HG02840 (cell line): Measurements from ENCODE around the gene GALNT17.
"Not testable (repeated sequence)": the region's sequence is repeated elsewhere in the genome, so short reads cannot be mapped to it uniquely, and the experiment has no call there.

ENCODE experiments used
- ATAC-seq: cut with Tn5 transposase; IDR thresholded peaks from one replicate; pipeline ENCODE4 v1.9.1; 2021; ENCODE audit warnings: mild to moderate bottlenecking, moderate library complexity, moderate number of reproducible peaks; ENCODE audit not compliant: unreplicated experiment, low FRiP score

The GALNT17 gene

DNA sequence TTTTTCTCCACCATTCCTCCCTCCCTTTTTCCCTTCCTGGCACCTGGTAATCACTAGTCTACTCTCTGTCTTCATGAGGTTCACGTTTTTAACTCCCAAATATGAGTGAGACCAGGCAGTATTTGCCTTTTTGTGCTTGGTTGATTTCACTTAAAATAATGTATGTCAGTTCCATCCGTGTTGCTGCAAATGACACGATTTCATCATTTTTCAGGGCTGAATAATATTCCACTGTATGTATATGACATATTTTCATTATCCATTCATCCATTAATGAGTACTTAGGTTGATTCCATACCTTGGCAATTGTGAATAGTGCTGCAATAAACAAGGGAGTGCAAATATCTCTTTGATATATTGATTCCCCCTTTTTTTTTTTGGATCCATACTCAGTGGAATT lies 25.8 kb downstream of the GALNT17 start:
- ATAC-seq: no peak

DNA sequence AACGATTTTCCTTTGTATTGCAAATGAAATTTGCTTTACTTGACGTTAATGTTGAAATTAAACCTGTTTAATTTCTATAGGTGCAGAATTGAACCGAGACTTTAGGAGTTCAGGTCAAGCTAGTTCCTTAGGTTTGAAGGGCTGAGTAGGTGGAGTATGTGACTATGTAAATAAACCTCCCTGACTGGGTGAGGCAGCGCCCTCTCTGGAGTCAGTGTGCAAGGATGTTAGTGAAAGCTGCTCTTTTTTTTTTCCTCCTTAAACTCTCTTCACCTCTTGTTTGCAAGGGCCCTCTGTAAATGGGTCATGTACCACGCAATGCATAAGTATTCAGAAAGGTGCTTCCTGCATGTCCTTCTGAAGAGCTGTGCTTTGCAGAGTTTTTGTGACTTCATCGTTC lies 33.8 kb downstream of the GALNT17 start:
- ATAC-seq: no peak

GRCh38 chr7:71171476-71171875 lies 39.5 kb downstream of the GALNT17 start:
- no peak for ATAC-seq

DNA sequence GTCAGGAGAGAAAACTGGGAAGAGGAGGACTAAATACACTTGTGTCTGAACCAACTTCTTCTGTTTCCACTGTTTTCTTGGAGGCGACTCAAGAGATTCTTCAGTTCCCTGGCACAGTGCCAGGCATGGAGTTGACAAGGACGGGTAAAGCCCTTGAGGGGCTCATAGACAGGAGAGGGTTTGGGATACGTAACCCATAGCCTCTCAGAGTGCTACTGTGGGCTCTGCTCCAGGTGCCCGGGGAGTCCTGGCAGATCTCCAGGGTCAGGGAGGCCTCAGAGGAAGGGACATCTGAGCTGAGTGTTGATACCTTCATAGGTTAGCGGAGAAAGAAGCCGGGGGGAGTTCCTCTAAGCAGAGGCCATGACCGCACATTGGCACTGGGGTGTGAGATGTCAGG lies 42.0 kb downstream of the GALNT17 start:
- no peak for ATAC-seq

- ATAC-seq: no peak
Observed at GRCh38 chr7:71182438-71182935, 50.5 kb downstream of the GALNT17 start.

DNA sequence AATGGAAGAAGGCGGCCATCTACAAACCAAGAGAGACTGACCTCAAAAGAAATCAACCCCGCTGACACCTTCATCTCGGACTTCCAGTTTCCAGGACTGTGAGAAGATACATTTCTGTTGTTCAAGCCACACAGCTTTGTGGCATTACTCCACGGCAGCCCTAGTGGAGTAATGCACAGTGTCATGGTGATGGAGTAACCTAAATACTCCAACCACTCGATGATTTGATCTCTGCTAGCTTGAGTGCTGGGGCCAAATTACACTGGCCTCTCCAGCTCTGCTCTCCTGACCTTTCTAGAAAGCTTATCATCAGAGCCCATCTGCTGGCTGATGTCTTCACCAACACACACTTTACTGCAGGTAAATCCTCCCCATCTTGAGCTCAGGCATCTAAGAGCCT lies 52.2 kb downstream of the GALNT17 start:
- ATAC-seq: no peak

- no peak for ATAC-seq
Observed at GRCh38 chr7:71184609-71185008, 52.7 kb downstream of the GALNT17 start.

DNA sequence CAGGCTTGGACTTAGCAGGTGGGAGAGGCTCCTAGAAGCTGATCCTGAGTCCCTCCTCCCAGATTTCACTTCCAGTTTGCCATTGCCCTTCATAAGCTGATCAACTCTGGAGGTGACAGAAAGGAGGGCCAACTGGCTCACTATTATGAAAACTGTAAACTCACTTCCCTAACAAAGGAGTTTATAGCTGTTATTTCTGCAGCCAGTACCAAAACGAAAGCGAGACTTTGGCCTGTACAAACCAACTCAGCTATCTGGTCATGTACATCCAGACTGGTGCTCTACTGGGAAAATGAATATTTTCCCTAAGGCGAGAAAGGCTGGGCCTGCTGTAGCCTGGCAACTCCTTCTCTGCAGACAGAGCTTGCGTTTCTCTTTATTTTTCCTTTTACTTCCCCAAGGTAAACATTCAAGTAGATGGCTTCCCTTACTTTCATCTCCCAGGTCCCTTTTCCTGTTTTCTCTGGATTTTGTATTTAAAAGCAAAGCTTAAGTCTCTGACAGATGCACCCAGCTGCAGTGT lies 54.7 kb downstream of the GALNT17 start:
- ATAC-seq: no peak

DNA sequence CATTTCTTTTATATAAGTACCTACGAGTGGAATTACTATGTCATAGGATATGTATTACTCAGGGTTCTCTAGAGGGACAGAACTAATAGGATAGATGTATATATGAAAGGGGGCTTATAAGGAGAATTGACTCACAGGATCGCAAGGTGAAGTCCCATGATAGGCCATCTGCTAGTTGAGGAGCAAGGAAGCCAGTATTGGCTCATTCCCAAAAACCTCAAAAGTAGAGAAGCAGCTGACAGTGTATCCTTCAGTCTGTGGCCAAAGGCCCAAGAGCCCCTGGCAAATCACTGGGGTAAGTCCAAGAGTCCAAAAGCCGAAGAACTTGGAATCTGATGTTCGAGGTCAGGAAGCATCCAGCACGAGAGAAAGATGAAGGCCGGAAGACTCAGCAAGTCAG lies 59.8 kb downstream of the GALNT17 start:
- no peak for ATAC-seq

- ATAC-seq: no peak
Observed at GRCh38 chr7:71193099-71193810, 61.3 kb downstream of the GALNT17 start.

DNA sequence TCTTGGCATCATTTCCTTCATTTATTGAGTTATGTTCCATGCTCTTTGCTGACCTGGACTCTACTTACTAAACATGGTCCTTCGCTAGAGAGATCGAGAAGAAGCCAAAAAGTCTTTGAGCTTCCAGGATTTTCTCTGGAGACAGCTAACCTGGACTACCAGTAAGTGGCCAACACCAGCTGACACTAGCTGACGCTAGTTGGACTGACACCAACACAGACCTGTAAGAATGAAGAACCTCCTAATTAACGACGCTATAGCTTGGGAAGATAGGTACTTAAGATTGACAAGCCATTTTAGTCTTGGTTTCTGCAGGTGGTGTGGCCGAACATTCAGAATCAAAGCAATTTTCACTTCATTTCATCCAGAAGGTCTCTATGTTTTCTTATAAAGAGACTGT lies 66.4 kb downstream of the GALNT17 start:
- ATAC-seq: no peak

GRCh38 chr7:71198887-71199286 lies 66.9 kb downstream of the GALNT17 start:
- ATAC-seq: no peak

DNA sequence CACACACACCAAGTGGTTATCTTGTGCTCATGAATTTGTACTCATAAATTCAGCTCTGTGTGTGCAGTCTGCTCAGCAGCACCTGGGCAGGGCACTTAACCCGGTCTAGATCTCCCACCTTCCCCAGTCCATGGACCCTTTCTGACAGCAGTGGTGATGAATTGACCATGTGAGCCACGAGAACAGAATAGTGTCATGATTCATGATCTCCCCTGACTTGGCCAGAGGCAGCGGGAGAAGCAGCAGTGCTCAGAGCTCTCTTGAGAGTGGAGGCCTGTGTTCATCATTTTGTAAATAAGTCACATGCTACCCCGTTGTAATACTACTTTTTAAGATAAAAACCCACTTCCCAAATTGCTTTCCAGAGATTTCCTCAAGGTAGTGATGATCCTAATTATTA lies 74.2 kb downstream of the GALNT17 start:
- no peak for ATAC-seq

DNA sequence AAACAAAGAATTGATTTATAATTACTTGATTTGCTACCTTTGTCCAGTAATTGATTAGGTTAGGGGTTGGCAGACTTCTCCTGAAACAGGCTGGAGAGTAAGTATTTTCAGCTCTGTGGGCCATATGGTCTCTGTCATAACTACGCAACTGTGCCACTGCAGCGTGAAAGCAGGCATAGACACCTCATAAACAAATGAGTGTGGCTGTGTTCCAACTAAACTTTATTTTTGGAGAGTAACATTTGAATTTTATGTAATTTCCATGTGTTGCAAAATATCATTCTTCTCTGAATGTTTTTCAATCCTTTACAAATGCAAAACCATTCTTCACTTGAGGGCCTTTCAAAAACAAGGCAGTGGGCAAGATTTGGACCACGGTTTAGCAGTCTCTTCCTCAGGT lies 76.9 kb downstream of the GALNT17 start:
- no peak for ATAC-seq

DNA sequence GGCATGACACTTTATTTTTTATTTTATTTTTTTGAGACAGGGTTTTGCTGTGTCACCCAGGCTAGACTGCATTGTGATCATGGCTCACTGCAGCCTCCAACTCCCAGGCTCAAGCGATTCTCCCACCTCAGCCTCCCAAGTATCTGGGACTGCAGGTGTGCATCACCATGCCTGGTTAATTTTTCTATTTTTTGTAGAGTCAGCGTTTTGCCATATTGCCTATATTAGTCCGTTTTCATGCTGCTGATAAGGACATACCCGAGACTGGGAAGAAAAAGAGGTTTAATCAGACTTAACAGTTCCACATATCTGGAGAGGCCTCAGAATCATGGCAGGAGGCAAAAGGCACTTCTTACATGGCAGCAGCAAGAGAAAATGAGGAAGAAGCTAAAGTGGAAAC lies 77.5 kb downstream of the GALNT17 start:
- ATAC-seq: not testable (repeated sequence)

DNA sequence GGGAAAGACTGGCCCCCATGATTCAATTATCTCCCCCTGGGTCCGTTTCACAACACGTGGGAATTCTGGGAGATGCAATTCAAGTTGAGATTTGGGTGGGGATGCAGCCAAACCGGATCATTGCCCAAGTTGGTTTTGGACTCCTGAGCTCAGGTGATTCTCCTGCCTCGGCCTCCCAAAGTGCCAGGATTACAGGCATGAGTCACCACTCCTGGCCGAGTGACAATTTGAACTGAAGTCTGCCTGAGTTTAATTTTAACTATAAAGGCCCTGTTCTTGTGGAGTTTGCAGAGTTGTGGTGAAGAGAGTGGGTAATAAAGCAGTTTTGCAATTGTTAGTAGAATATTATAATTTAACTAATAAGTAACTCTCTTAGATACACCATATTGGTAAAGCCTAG lies 78.3 kb downstream of the GALNT17 start:
- no peak for ATAC-seq

DNA sequence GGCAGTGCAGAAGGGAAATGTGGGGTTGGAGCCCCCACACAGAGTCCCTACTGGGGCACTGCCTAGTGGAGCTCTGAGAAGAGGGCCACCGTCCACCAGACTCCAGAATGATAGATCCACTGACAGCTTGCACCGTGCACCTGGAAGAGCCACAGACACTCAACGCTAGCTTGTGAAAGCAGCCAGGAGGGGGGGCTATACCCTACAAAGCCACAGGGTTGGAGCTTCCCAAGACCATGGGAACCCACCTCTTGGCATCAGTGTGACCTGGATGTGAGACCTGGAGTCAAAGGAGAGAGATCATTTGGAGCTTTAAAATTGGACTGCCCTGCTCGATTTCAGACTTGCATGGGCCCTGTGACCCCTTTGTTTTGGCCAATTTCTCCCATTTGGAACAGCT lies 80.5 kb downstream of the GALNT17 start:
- ATAC-seq: not testable (repeated sequence)

DNA sequence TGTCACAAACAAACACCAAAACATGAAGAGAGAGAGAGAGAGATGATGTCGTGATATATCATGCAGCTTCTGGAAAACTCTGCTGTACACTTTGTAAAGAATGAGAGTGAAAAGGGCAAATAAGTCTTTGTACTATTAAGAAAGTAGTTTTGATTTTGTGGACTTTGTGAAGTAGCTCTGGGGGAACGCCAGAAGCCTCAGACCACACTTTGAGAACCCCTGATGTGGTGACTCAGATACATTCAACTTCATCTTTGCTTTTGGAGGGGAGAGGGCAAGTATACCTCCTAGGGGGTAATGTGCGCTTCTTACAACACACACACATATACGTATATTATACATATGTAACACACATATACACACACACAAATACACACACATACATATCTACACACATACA lies 84.3 kb downstream of the GALNT17 start:
- no peak for ATAC-seq

- ATAC-seq: no peak
Observed at GRCh38 chr7:71220210-71220695, 88.3 kb downstream of the GALNT17 start.

- ATAC-seq: no peak
Observed at GRCh38 chr7:71221049-71221448, 89.1 kb downstream of the GALNT17 start.

DNA sequence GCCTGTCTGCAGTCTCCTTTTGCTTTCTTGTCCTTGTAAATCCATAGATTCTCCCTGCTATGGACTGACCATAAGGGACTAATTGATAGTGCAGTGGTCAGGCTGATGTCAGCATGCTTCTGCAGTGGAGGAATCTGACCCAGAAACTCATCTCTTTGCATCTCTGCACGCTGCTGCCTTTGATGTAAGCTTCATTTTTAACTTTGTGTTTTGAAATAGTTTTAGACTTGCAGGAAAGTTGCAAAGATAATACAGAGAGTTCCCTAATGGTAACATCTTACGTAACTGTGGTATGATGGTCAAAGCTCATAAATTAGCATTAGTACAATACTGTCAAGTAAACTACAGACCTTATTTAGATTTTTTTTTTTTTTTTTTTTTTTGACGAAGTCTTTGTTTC lies 89.6 kb downstream of the GALNT17 start:
- ATAC-seq: no peak

DNA sequence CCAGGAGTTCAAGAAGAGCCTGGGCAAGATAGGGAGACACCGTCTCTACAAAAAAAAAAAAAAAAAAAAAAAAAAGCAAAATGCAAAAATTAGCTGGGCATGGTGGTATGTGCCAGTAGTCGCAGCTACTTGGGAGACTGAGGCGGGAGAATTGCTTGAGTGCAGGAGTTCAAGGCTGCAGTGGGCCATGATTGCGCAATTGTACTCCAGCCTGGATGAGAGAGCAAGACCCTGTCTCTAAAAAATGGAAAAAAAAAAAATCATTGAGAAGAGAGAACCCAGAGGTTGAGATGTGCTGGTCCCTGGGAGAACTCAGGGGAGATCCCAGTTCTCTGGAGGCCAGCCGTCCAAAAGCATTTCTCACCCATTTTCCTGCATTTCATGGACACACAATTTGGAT lies 95.2 kb downstream of the GALNT17 start:
- ATAC-seq: no peak
